Caco-2 (cell line): Measurements from ENCODE around the gene RFX7. TPM values are rescaled to one million over a fixed set of nuclear protein-coding genes. Genes with fewer than 3 reads are reported as not detected.

Source experiments
- BruUV-seq: library from RNA; stranded (reverse); fragments of 400-500 nt; replicated peaks from 2 replicates; lab custom pipeline; 2021; lab: Mats Ljungman, UMichigan
- CTCF ChIA-PET: fragments of 300-600 bp; sonication (Branson Sonifier 250); formaldehyde crosslinking; loops from one replicate; lab custom pipeline; 2022; ENCODE audit warnings: antibody characterized with exemption; lab: Charles Lee
- POLR2A ChIA-PET: fragments of 300-600 bp; sonication (Branson Sonifier 250); formaldehyde crosslinking; loops from one replicate; lab custom pipeline; 2022; ENCODE audit warnings: antibody characterized with exemption; lab: Charles Lee
- DNase-seq, 2 experiments: peaks; one replicate each; pipeline versions ENCODE4 v3.0.0 to v3.0.0-alpha.2; 2020 to 2022
- H3K27me3 ChIP-seq: replicated peaks from 2 replicates; pipeline ENCODE4 v1.6.0; 2011; ENCODE audit warnings: low read length; ENCODE audit not compliant: control insufficient read depth, insufficient read depth
- H3K36me3 ChIP-seq: 2 replicates; pipeline ENCODE4 v1.5.1; 2011; ENCODE audit warnings: low read length; ENCODE audit not compliant: control insufficient read depth, insufficient read depth
- H3K4me1 ChIP-seq: fragments of 250-450 bp; sonication (Bioruptor Pico); 2 replicates; pipeline ENCODE4 v1.5.1; 2020; ENCODE audit warnings: mild to moderate bottlenecking
- H3K4me3 ChIP-seq: 2 replicates; pipeline ENCODE4 v1.5.1; 2011; ENCODE audit warnings: low read depth, mild to moderate bottlenecking, control low read depth, low read length
- H3K9me3 ChIP-seq: fragments of 250-450 bp; sonication (Bioruptor Pico); 2 replicates; pipeline ENCODE4 v1.5.1; 2020; ENCODE audit warnings: mild to moderate bottlenecking, moderate library complexity
- H3K27ac Mint-ChIP-seq: one replicate; pipeline ENCODE4 v1.8.0; 2022; ENCODE audit warnings: mixed read lengths; ENCODE audit not compliant: unreplicated experiment
- H3K27me3 Mint-ChIP-seq: one replicate; pipeline ENCODE4 v1.8.0; 2022; ENCODE audit warnings: mixed read lengths; ENCODE audit not compliant: insufficient read depth, unreplicated experiment
- H3K36me3 Mint-ChIP-seq: one replicate; pipeline ENCODE4 v1.8.0; 2022; ENCODE audit warnings: mild to moderate bottlenecking, mixed read lengths; ENCODE audit not compliant: insufficient read depth, unreplicated experiment
- H3K4me1 Mint-ChIP-seq: one replicate; pipeline ENCODE4 v1.8.0; 2022; ENCODE audit warnings: low read depth, mixed read lengths; ENCODE audit not compliant: unreplicated experiment
- H3K4me3 Mint-ChIP-seq: one replicate; pipeline ENCODE4 v1.8.0; 2022; ENCODE audit warnings: mild to moderate bottlenecking, moderate library complexity, mixed read lengths; ENCODE audit not compliant: unreplicated experiment
- H3K9me3 Mint-ChIP-seq: one replicate; pipeline ENCODE4 v1.8.0; 2022; ENCODE audit warnings: mixed read lengths; ENCODE audit not compliant: unreplicated experiment
- CTCF ChIP-seq, 2 experiments: fragments of 200-600 bp in 1 of 2; IDR thresholded peaks; 1 replicate in 1 of 2; 2 replicates in 1 of 2; pipeline versions ENCODE4 v1.5.1 to v1.8.0; 2011 to 2022; ENCODE audit warnings: antibody characterized with exemption in 1 of 2, control low read depth in 1 of 2, inconsistent platforms in 1 of 2, low read depth in 1 of 2, low read length in 1 of 2, mild to moderate bottlenecking in 1 of 2, moderate library complexity in 1 of 2; ENCODE audit not compliant: insufficient read depth in 1 of 2, severe bottlenecking in 1 of 2, unreplicated experiment in 1 of 2
- intact Hi-C: fragments of 100-400 bp; cut with micrococcal nuclease; formaldehyde crosslinking; loops from one replicate; pipeline ENCODE4 v1.10.0; 2022; ENCODE audit not compliant: unreplicated experiment
- total RNA-seq: library from RNA; stranded (reverse); gene quantifications from 2 replicates; pipeline ENCODE4 v1.2.3, GENCODE V29; 2022

Gene RFX7
- total RNA-seq, 1 experiment from 2014 or later: 8.7 TPM

GRCh38 chr15:56077081-56077480 lies 166.6 kb downstream of the RFX7 start:
- TF ChIP-seq CTCF (IDR thresholded peaks at IDR 0.05; ENCODE audit: insufficient read depth in 1 of 2, low read depth in 1 of 2, low read length in 1 of 2, severe bottlenecking in 1 of 2, unreplicated experiment in 1 of 2): no peak
- no peak for DNase-seq
- no TSS peak for BruUV-seq
- no peaks in the 10 kb centered on the region for H3K4me1 Mint-ChIP-seq
- H3K4me3 Mint-ChIP-seq: no peak overlapping the region
- H3K27ac Mint-ChIP-seq: no peak overlapping the region
- no peak overlapping the region for H3K4me3 ChIP-seq
- H3K36me3 Mint-ChIP-seq: no peaks in the 10 kb centered on the region
- H3K27me3 ChIP-seq: no peaks in the 10 kb centered on the region
- intact Hi-C loops: no loop called here
- CTCF ChIA-PET: no interaction called here
- no peaks in the 10 kb centered on the region for H3K36me3 ChIP-seq
- peaks cover 3% of the 10 kb centered on the region for H3K4me1 ChIP-seq
- no peaks in the 10 kb centered on the region for H3K9me3 Mint-ChIP-seq
- H3K9me3 ChIP-seq: no peaks in the 10 kb centered on the region
- POLR2A ChIA-PET: no interaction called here
- H3K27me3 Mint-ChIP-seq: no peaks in the 10 kb centered on the region

- H3K4me3 ChIP-seq: no peak overlapping the region
- Mint-ChIP-seq H3K4me1 (no peaks in the 10 kb centered on the region), H3K27me3 (no peaks in the 10 kb centered on the region), H3K36me3 (no peaks in the 10 kb centered on the region), H3K27ac (no peak overlapping the region), H3K9me3 (no peaks in the 10 kb centered on the region), H3K4me3 (no peak overlapping the region)
- H3K36me3 ChIP-seq: no peaks in the 10 kb centered on the region
- no peaks in the 10 kb centered on the region for H3K27me3 ChIP-seq
- no peaks in the 10 kb centered on the region for H3K9me3 ChIP-seq
- no peak for DNase-seq
- CTCF ChIA-PET: no interaction called here
- intact Hi-C loops: no loop called here
- BruUV-seq: no TSS peak
- no peaks in the 10 kb centered on the region for H3K4me1 ChIP-seq
- TF ChIP-seq CTCF (IDR thresholded peaks at IDR 0.05; ENCODE audit: insufficient read depth in 1 of 2, low read depth in 1 of 2, low read length in 1 of 2, severe bottlenecking in 1 of 2, unreplicated experiment in 1 of 2): no peak
- POLR2A ChIA-PET: no interaction called here
These were observed 167.0 kb downstream of the RFX7 start for GRCh38 chr15:56076640-56077039.

GRCh38 chr15:56074481-56075265 lies 169.0 kb downstream of the RFX7 start:
- Histone ChIP-seq H3K9me3 (no peaks in the 10 kb centered on the region), H3K36me3 (no peaks in the 10 kb centered on the region), H3K4me1 (no peaks in the 10 kb centered on the region), H3K4me3 (no peak overlapping the region), H3K27me3 (no peaks in the 10 kb centered on the region)
- Mint-ChIP-seq H3K4me1 (no peaks in the 10 kb centered on the region), H3K27me3 (peaks cover 3% of the 10 kb centered on the region), H3K9me3 (no peaks in the 10 kb centered on the region), H3K36me3 (no peaks in the 10 kb centered on the region), H3K4me3 (no peak overlapping the region), H3K27ac (no peak overlapping the region)
- TF ChIP-seq CTCF (IDR thresholded peaks at IDR 0.05; ENCODE audit: insufficient read depth in 1 of 2, low read depth in 1 of 2, low read length in 1 of 2, severe bottlenecking in 1 of 2, unreplicated experiment in 1 of 2): no peak
- DNase-seq: no peak
- intact Hi-C loops: no loop called here
- POLR2A ChIA-PET: no interaction called here
- no TSS peak for BruUV-seq
- CTCF ChIA-PET: no interaction called here
